ENCODE data around the gene RCOR3. TPM values are rescaled to one million over a fixed set of nuclear protein-coding genes. Genes with fewer than 3 reads are reported as not detected.

Gene RCOR3
- total RNA-seq, 2 experiments from 2014 or later, result 30.2 to 32.7 TPM

DNA sequence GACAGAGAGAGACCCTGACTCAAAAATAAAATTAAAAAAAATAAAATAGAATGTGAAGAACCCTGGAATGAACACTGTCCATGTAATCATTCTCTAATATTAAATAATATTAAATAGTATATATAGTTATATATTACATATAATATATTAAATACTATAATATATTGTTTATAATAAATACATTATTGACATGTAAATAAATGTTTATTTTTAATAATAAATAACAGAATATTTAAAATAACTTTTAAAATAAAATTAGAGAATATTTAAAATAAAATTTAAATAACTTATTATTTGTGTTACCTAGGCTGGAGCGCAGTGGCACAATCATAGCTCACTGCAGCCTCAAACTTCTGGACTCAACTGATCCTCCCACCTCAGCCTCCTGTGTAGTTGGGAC, 99.5 kb downstream of the RCOR3 start:
- POLR2A ChIA-PET, result no interaction called here
- DNase-seq, result no peak
- Mint-ChIP-seq H3K27ac (no peak overlapping the region), H3K27me3 (no peaks in the 10 kb centered on the region), H3K36me3 (peaks cover 30% of the 10 kb centered on the region), H3K9me3 (no peaks in the 10 kb centered on the region), H3K4me3 (no peak overlapping the region), H3K4me1 (ENCODE audit: low read depth) (peaks cover 43% of the 10 kb centered on the region)
- CTCF ChIA-PET, result interaction anchor here (4.2 kb wide), 1 partner anchor 35 kb away, joined by 23 read pairs; no protein-coding TSS in a partner anchor
- intact Hi-C loops (cut with micrococcal nuclease), result no loop called here

- peaks cover 34% of the 10 kb centered on the region for H3K4me1 Mint-ChIP-seq (ENCODE audit: low read depth)
- no peak for DNase-seq
- intact Hi-C loops (cut with micrococcal nuclease), result no loop called here
- CTCF ChIA-PET, result interaction anchor here (0.9 to 1.7 kb wide), 2 partner anchors 31 to 37 kb away, joined by 3 to 5 read pairs; no protein-coding TSS in a partner anchor
- H3K4me3 Mint-ChIP-seq, result no peak overlapping the region
- POLR2A ChIA-PET, result no interaction called here
- peak overlapping the region; percentile 14 for H3K27ac Mint-ChIP-seq
- peaks cover 33% of the 10 kb centered on the region for H3K36me3 Mint-ChIP-seq
- H3K27me3 Mint-ChIP-seq, result no peaks in the 10 kb centered on the region
- H3K9me3 Mint-ChIP-seq, result no peaks in the 10 kb centered on the region
Observed at GRCh38 chr1:211359876-211360275, 100.7 kb downstream of the RCOR3 start.

GRCh38 chr1:211361202-211361601, 102.0 kb downstream of the RCOR3 start:
- Mint-ChIP-seq H3K27ac (no peak overlapping the region), H3K27me3 (no peaks in the 10 kb centered on the region), H3K36me3 (peaks cover 37% of the 10 kb centered on the region), H3K9me3 (no peaks in the 10 kb centered on the region), H3K4me3 (no peak overlapping the region), H3K4me1 (ENCODE audit: low read depth) (peaks cover 23% of the 10 kb centered on the region)
- no peak for DNase-seq
- CTCF ChIA-PET, result interaction anchor here (1.7 kb wide), 1 partner anchor 32 kb away, joined by 5 read pairs; no protein-coding TSS in a partner anchor
- intact Hi-C loops (cut with micrococcal nuclease), result no loop called here
- POLR2A ChIA-PET, result no interaction called here

Other genes starting within 250 kb of the RCOR3 start
- not detected for gene KCNH1, start 125.2 kb upstream of the RCOR3 start, total RNA-seq
- gene TRAF5, start 67.5 kb downstream of the RCOR3 start, total RNA-seq, result 10 to 100 TPM; 42.5 to 44.6 TPM
- not detected for gene RD3, start 232.8 kb downstream of the RCOR3 start, total RNA-seq